ENCODE results near the gene EXOSC5.

GRCh38 chr19:41433171-41433570 lies 36.0 kb upstream of the EXOSC5 start:
- no peak for TF ChIP-seq CTCF (IDR thresholded peaks at IDR 0.05)
- TF ChIP-seq RFX5 (IDR thresholded peaks at IDR 0.05; ENCODE audit: low read length) = no peak
- TF ChIP-seq, protein P1, sequence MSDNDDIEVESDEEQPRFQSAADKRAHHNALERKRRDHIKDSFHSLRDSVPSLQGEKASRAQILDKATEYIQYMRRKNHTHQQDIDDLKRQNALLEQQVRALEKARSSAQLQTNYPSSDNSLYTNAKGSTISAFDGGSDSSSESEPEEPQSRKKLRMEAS (IDR thresholded peaks at IDR 0.05; ENCODE audit: low read depth) = no peak
- TF ChIP-seq YY1 (IDR thresholded peaks at IDR 0.05; ENCODE audit: low read depth) = no peak
- TF ChIP-seq ELF1 (IDR thresholded peaks at IDR 0.05) = no peak
- TF ChIP-seq JUND (IDR thresholded peaks at IDR 0.05) = no peak
- no peak for TF ChIP-seq REST (IDR thresholded peaks at IDR 0.05; ENCODE audit: low read depth, low read length)
- TF ChIP-seq TCF12 (IDR thresholded peaks at IDR 0.05) = no peak
- TF ChIP-seq ZBTB33 (IDR thresholded peaks at IDR 0.05; ENCODE audit: borderline replicate concordance, low read depth) = no peak
- TF ChIP-seq MXI1 (IDR thresholded peaks at IDR 0.05; ENCODE audit: low read depth, low read length) = no peak
- no peak for TF ChIP-seq CHD2 (IDR thresholded peaks at IDR 0.05; ENCODE audit: low read length, partially characterized antibody)
- TF ChIP-seq RAD21 (IDR thresholded peaks at IDR 0.05; ENCODE audit: low read length) = no peak

Measured in SK-N-SH (cell line).